Ascending aorta (tissue), 2 donors: Measurements from ENCODE around the gene CENPV. TPM values are rescaled to one million over a fixed set of nuclear protein-coding genes. Genes with fewer than 3 reads are reported as not detected.
"Not testable (repeated sequence)": the region's sequence is repeated elsewhere in the genome, so short reads cannot be mapped to it uniquely, and the experiment has no call there.

Source experiments
- DNase-seq, 2 donors: peaks; one replicate each; pipeline ENCODE4 v3.0.0-alpha.2; 2019; ENCODE audit warnings: low spot score in 2 of 2
- H3K27ac ChIP-seq, 2 donors: fragments of 200-600 bp; sonication (generic); one replicate each; pipeline ENCODE4 v1.5.1; 2016 to 2017; ENCODE audit warnings: mild to moderate bottlenecking in 1 of 2
- H3K27me3 ChIP-seq: fragments of 200-600 bp; sonication (generic); one replicate; pipeline ENCODE4 v1.5.1; 2017
- H3K36me3 ChIP-seq, 2 donors: fragments of 200-600 bp; sonication (generic); one replicate each; pipeline ENCODE4 v1.5.1; 2016
- H3K4me1 ChIP-seq, 2 donors: fragments of 200-600 bp; sonication (generic); one replicate each; pipeline ENCODE4 v1.5.1; 2016 to 2017; ENCODE audit warnings: mild to moderate bottlenecking in 1 of 2
- H3K4me3 ChIP-seq, 2 donors: fragments of 200-600 bp; sonication (generic); one replicate each; pipeline ENCODE4 v1.5.1; 2016 to 2017; ENCODE audit warnings: mild to moderate bottlenecking in 1 of 2
- H3K9me3 ChIP-seq, 2 donors: fragments of 200-600 bp; sonication (generic); one replicate each; pipeline ENCODE4 v1.5.1; 2016
- CTCF ChIP-seq, 3 experiments: fragments of 200-600 bp in 2 of 3; fragments of 450-650 bp in 1 of 3; sonication (generic) in 2 of 3; IDR thresholded peaks; one replicate each; pipeline ENCODE4 v1.5.1; 2016 to 2019; ENCODE audit warnings: antibody characterized with exemption in 3 of 3, mild to moderate bottlenecking in 1 of 3, moderate library complexity in 1 of 3
- intact Hi-C: fragments of 100-400 bp; cut with DNase I; formaldehyde crosslinking; loops from one replicate; pipeline ENCODE4 v1.15.1; 2023
- total RNA-seq: library from RNA; depleted of rRNA; stranded (reverse); fragments of >200 nt; gene quantifications from one replicate; pipeline ENCODE4 v1.1.0, GENCODE V29; 2016

The CENPV gene
- total RNA-seq, 1 donor from 2014 or later, result 37.6 TPM

GRCh38 chr17:16322636-16323035 lies 30.6 kb downstream of the CENPV start:
- no peak for TF ChIP-seq CTCF (IDR thresholded peaks at IDR 0.05)
- Histone ChIP-seq H3K4me3 (no peak overlapping the region), H3K4me1 (no peaks in the 10 kb centered on the region), H3K9me3 (no peaks in the 10 kb centered on the region), H3K27ac (no peak overlapping the region), H3K27me3 (no peaks in the 10 kb centered on the region), H3K36me3 (peaks cover 2 to 32% of the 10 kb centered on the region in 2 donors)
- intact Hi-C loops, result no loop called here
- no peak for DNase-seq

GRCh38 chr17:16319969-16320368 lies 33.3 kb downstream of the CENPV start:
- Histone ChIP-seq H3K27ac (no peak overlapping the region), H3K27me3 (no peaks in the 10 kb centered on the region), H3K4me3 (no peak overlapping the region), H3K4me1 (no peaks in the 10 kb centered on the region), H3K9me3 (no peaks in the 10 kb centered on the region), H3K36me3 (peaks cover 0 to 28% of the 10 kb centered on the region in 2 donors)
- no peak for DNase-seq
- intact Hi-C loops, result no loop called here
- no peak for TF ChIP-seq CTCF (IDR thresholded peaks at IDR 0.05)

- H3K36me3 ChIP-seq, result peaks cover 0 to 21% of the 10 kb centered on the region in 2 donors
Measured at GRCh38 chr17:16314859-16315258, 38.4 kb downstream of the CENPV start.

GRCh38 chr17:16314189-16314588 lies 39.1 kb downstream of the CENPV start:
- H3K4me1 ChIP-seq, result no peaks in the 10 kb centered on the region
- no peaks in the 10 kb centered on the region for H3K9me3 ChIP-seq
- no peak for DNase-seq
- no peak overlapping the region for H3K27ac ChIP-seq
- H3K36me3 ChIP-seq, result peaks cover 0 to 19% of the 10 kb centered on the region in 2 donors
- no peaks in the 10 kb centered on the region for H3K27me3 ChIP-seq
- intact Hi-C loops, result no loop called here
- H3K4me3 ChIP-seq, result no peak overlapping the region
- TF ChIP-seq CTCF (IDR thresholded peaks at IDR 0.05), result no peak

More at GRCh38 chr17:16314859-16315258, 38.4 kb downstream of the CENPV start:
- no peak for TF ChIP-seq CTCF (IDR thresholded peaks at IDR 0.05)
- H3K27ac ChIP-seq, result no peak overlapping the region
- no peak for DNase-seq
- H3K9me3 ChIP-seq, result no peaks in the 10 kb centered on the region
- intact Hi-C loops, result no loop called here
- no peak overlapping the region for H3K4me3 ChIP-seq
- no peaks in the 10 kb centered on the region for H3K27me3 ChIP-seq
- H3K4me1 ChIP-seq, result no peaks in the 10 kb centered on the region

GRCh38 chr17:16313139-16314090 lies 39.9 kb downstream of the CENPV start:
- intact Hi-C loops, result no loop called here
- Histone ChIP-seq H3K4me1 (no peaks in the 10 kb centered on the region), H3K36me3 (peaks cover 0 to 13% of the 10 kb centered on the region in 2 donors), H3K4me3 (no peak overlapping the region), H3K27me3 (no peaks in the 10 kb centered on the region), H3K27ac (no peak overlapping the region), H3K9me3 (no peaks in the 10 kb centered on the region)
- DNase-seq, result no peak
- no peak for TF ChIP-seq CTCF (IDR thresholded peaks at IDR 0.05)

GRCh38 chr17:16312061-16312460 lies 41.2 kb downstream of the CENPV start:
- peaks cover 1 to 11% of the 10 kb centered on the region in 2 donors for H3K36me3 ChIP-seq
- intact Hi-C loops, H3K4me1 ChIP-seq, H3K4me3 ChIP-seq, H3K27me3 ChIP-seq, DNase-seq, H3K9me3 ChIP-seq, H3K27ac ChIP-seq: not testable (repeated sequence)
